K562 (cell line): ENCODE data around the gene PSMA7. TPM values are rescaled to one million over a fixed set of nuclear protein-coding genes. Genes with fewer than 3 reads are reported as not detected.

Source experiments
- ATAC-seq: fragments of 200-7000 bp; cut with Tn5 transposase; 3 replicates; pipeline ENCODE4 v1.9.1; 2020; ENCODE audit warnings: moderate library complexity
- BruUV-seq: library from RNA; stranded (reverse); fragments of 400-500 nt; replicated peaks from 2 replicates; lab custom pipeline; 2021; lab: Mats Ljungman, UMichigan
- CTCF ChIA-PET: fragments of 300-600 bp; formaldehyde crosslinking; extraction: SDS; loops from one replicate; lab custom pipeline; 2021; ENCODE audit warnings: low intra/inter-chr PET ratio; lab: Yijun Ruan, JAX
- POLR2A ChIA-PET: fragments of 300-600, 350-650 bp; sonication (Branson Sonifier 250); formaldehyde crosslinking; extraction: SDS; loops from one replicate; lab custom pipeline; 2021; ENCODE audit warnings: antibody characterized with exemption, inconsistent platforms; lab: Yijun Ruan, JAX
- DNase-seq, 4 experiments: peaks; one replicate each; pipeline versions ENCODE4 v3.0.0 to v3.0.0-alpha.2; 2011 to 2018; ENCODE audit warnings: low spot score in 3 of 4, mixed read lengths in 3 of 4; ENCODE audit errors: extremely low read depth in 1 of 4
- FAIRE-seq: peaks from 2 replicates; lab custom pipeline; 2011; peaks lifted over from hg19 to GRCh38; lab: Jason Lieb, UNC
- H2AFZ ChIP-seq: 2 replicates; pipeline ENCODE4 v1.6.0; 2011; ENCODE audit warnings: low read depth, low read length, control low read depth, inconsistent platforms
- H3K27ac ChIP-seq: fragments of 200-600 bp; 3 replicates; pipeline ENCODE4 v1.8.0; 2011; ENCODE audit warnings: low read depth, mild to moderate bottlenecking, control low read depth, inconsistent platforms, low read length, moderate library complexity, mixed read lengths; ENCODE audit errors: extremely low read depth
- H3K27me3 ChIP-seq, 2 experiments: fragments of 300-600 bp in 1 of 2; 2 replicates in 1 of 2; 3 replicates in 1 of 2; pipeline versions ENCODE4 v1.6.0 to v1.8.0; 2011; ENCODE audit warnings: inconsistent platforms in 2 of 2, low read length in 2 of 2, mild to moderate bottlenecking in 1 of 2, mixed read lengths in 1 of 2, moderate library complexity in 1 of 2; ENCODE audit not compliant: control insufficient read depth in 2 of 2, insufficient read depth in 2 of 2
- H3K36me3 ChIP-seq: fragments of 300-600 bp; 3 replicates; pipeline ENCODE4 v1.8.0; 2011; ENCODE audit warnings: mild to moderate bottlenecking, low read length, inconsistent platforms; ENCODE audit not compliant: control insufficient read depth, insufficient read depth
- H3K4me1 ChIP-seq, 2 experiments: fragments of 200-600 bp in 1 of 2; replicated peaks in 1 of 2; 2 replicates in 1 of 2; 3 replicates in 1 of 2; pipeline versions ENCODE4 v1.5.1 to v1.8.0; 2011; ENCODE audit warnings: inconsistent platforms in 2 of 2, low read length in 2 of 2, mild to moderate bottlenecking in 1 of 2, mixed read lengths in 1 of 2, moderate library complexity in 1 of 2; ENCODE audit not compliant: control insufficient read depth in 2 of 2, insufficient read depth in 2 of 2
- H3K4me2 ChIP-seq: 2 replicates; pipeline ENCODE4 v1.6.1; 2011; ENCODE audit warnings: low read length, control low read depth, inconsistent platforms, mixed read lengths; ENCODE audit not compliant: insufficient read depth
- H3K4me3 ChIP-seq: fragments of 200-600 bp; sonication (generic), shearing (Covaris generic); 2 replicates; pipeline ENCODE4 v1.5.1; 2016; ENCODE audit warnings: control low read depth, inconsistent platforms
- H3K79me2 ChIP-seq: fragments of 200-600 bp; 3 replicates; pipeline ENCODE4 v1.8.0; 2011; ENCODE audit warnings: low read length, inconsistent platforms; ENCODE audit not compliant: control insufficient read depth, insufficient read depth
- H3K9ac ChIP-seq, 2 experiments: 2 replicates each; pipeline versions ENCODE4 v1.6.0 to v1.6.1; 2011; ENCODE audit warnings: low read depth in 2 of 2, low read length in 2 of 2, control low read depth in 1 of 2, inconsistent platforms in 1 of 2, mild to moderate bottlenecking in 1 of 2, mixed read lengths in 1 of 2; ENCODE audit not compliant: insufficient read depth in 1 of 2
- H3K9me1 ChIP-seq: one replicate; pipeline ENCODE4 v1.6.0; 2011; ENCODE audit warnings: inconsistent platforms, mild to moderate bottlenecking, low read length, moderate library complexity; ENCODE audit not compliant: control insufficient read depth, insufficient read depth
- H3K9me3 ChIP-seq: replicated peaks from 2 replicates; pipeline ENCODE4 v1.5.1; 2011; ENCODE audit warnings: low read depth, low read length, inconsistent platforms; ENCODE audit not compliant: control insufficient read depth, insufficient read depth
- H4K20me1 ChIP-seq: replicated peaks from 2 replicates; pipeline ENCODE4 v1.6.1; 2011; ENCODE audit warnings: low read length, inconsistent platforms, mixed read lengths; ENCODE audit not compliant: control insufficient read depth, insufficient read depth
- BRCA1 ChIP-seq, 2 experiments: fragments of 450-650 bp in 1 of 2; sonication (generic) in 1 of 2; formaldehyde crosslinking in 1 of 2; IDR thresholded peaks; 2 replicates each; pipeline versions ENCODE4 v1.5.0 to v1.6.1; 2017 to 2020; ENCODE audit warnings: mild to moderate bottlenecking in 1 of 2, missing genetic modification reagents in 1 of 2
- HDAC6 ChIP-seq: IDR thresholded peaks from 2 replicates; pipeline ENCODE4 v1.6.1; 2012; ENCODE audit warnings: low read depth, mild to moderate bottlenecking, control low read depth, inconsistent platforms, low read length, moderate library complexity
- RB1 ChIP-seq: fragments of 450-650 bp; IDR thresholded peaks from 2 replicates; pipeline ENCODE4 v1.6.1; 2017; ENCODE audit warnings: low read depth, mild to moderate bottlenecking
- RBFOX2 ChIP-seq: fragments of 200-400 bp; formaldehyde crosslinking; IDR thresholded peaks from 2 replicates; pipeline ENCODE4 v1.6.1; 2017; ENCODE audit warnings: low read depth, mild to moderate bottlenecking, low read length, moderate library complexity
- ZFX ChIP-seq: sonication (generic); formaldehyde crosslinking; IDR thresholded peaks from 2 replicates; pipeline ENCODE4 v1.8.0; 2022; ENCODE audit warnings: mild to moderate bottlenecking, missing genetic modification reagents, moderate library complexity
- ZNF398 ChIP-seq: fragments of 250-450 bp; sonication (Bioruptor Pico); IDR thresholded peaks from 2 replicates; pipeline ENCODE4 v1.8.0; 2021; ENCODE audit warnings: moderate library complexity, mild to moderate bottlenecking, inconsistent platforms
- WGBS: fragments of 100-300 bp; shearing (Covaris generic); methylation state at CpG from one replicate; pipeline ENCODE4 v1.1.6; 2016; ENCODE audit warnings: low coverage, mixed read lengths; ENCODE audit not compliant: insufficient coverage; ENCODE audit errors: missing lambda C conversion rate; 5-methylcytosine and 5-hydroxymethylcytosine counted together
- in situ Hi-C: fragments of 300-500 bp; cut with MboI; formaldehyde crosslinking; loops from 4 replicates; pipeline ENCODE4 v1.15.0; 2018; ENCODE audit warnings: inconsistent platforms, mixed read lengths
- intact Hi-C: fragments of 100-400 bp; cut with micrococcal nuclease; formaldehyde crosslinking; loops from 2 replicates; pipeline ENCODE4 v1.14.2; 2022
- polyA plus RNA-seq, 8 experiments: library from polyadenylated mRNA; depleted of rRNA in 4 of 8; stranded (reverse) in 5 of 8; unstranded in 3 of 8; fragments of >200 nt; fragmentation: Nextera tagmentation in 2 of 8; fragmentation: Illumina TruSeq in 1 of 8; extraction: Ambion mirVana in 2 of 8; extraction: Trizol in 1 of 8; gene quantifications; 2 replicates each; pipeline versions ENCODE4 v1.2.1 to v1.2.3, GENCODE V29; 2011 to 2014; ENCODE audit warnings: inconsistent platforms in 1 of 8, missing spikeins in 1 of 8
- total RNA-seq, 7 experiments: library from RNA; depleted of rRNA in 6 of 7; stranded (reverse); fragments of >200 nt in 6 of 7; fragmentation: Illumina TruSeq in 2 of 7; extraction: Trizol in 2 of 7; gene quantifications; 2 replicates each; pipeline versions ENCODE4 v1.2.1 to v1.2.3, GENCODE V29; 2011 to 2021; ENCODE audit warnings: low replicate concordance in 1 of 7

Gene PSMA7
- total and polyA plus RNA-seq, 9 of the 15 experiments (the other 6 are each of a cell fraction or from before 2014, with no cell fraction given) = 257 to 510 (median 393) TPM

DNA sequence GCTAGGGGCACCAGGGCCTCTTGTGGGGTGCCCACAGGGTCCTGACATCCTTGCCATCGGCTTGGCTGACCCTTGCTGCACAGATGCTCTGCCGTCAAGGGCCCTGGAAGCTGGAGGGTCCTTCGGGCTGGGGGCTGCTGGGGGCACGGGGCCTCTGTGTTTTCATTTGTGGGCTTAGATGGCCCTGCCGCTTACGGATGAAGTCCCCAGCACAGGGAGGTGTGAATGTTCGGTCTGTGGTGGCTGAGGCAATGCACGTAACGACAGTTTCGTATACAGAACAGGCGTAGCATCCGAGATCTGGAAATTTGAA is 14.8 kb upstream of the PSMA7 start:
- no peak for ATAC-seq
- peaks cover 61% of the 10 kb centered on the region for H3K79me2 ChIP-seq
- no peak overlapping the region for H3K4me3 ChIP-seq
- intact Hi-C loops = loop anchor here (5.0 kb wide), 1 partner anchor 146 kb away; no protein-coding TSS in a partner anchor
- TF ChIP-seq ZFX = no peak
- no peak for TF ChIP-seq HDAC6
- no peak for TF ChIP-seq RBFOX2
- no peak for TF ChIP-seq RB1
- TF ChIP-seq BRCA1 (IDR thresholded peaks at IDR 0.05) = no peak
- no peak for TF ChIP-seq BRCA1 (CRISPR knock-in tag; IDR thresholded peaks at IDR 0.05)
- TF ChIP-seq ZNF398 (CRISPR knock-in tag) = no peak
- TF ChIP-seq, all 486 proteins: peak for 0
- CTCF ChIA-PET = interaction anchor here (0.6 to 3.3 kb wide), 2 partner anchors 33 to 147 kb away, joined by 3 to 12 read pairs; no protein-coding TSS in a partner anchor
- Histone ChIP-seq H3K36me3 (peaks cover 93% of the 10 kb centered on the region; the same call in 2 of the 3 replicates), H3K27me3 (no peaks in the 10 kb centered on the region), H4K20me1 (peaks cover 18% of the 10 kb centered on the region), H3K4me2 (no peak overlapping the region), H3K4me1 (peaks cover 2 to 42% of the 10 kb centered on the region in 2 experiments; a peak in 3 of 5 replicates), H3K9me1 (peaks cover 5% of the 10 kb centered on the region), H3K9me3 (no peaks in the 10 kb centered on the region), H3K27ac (no peak overlapping the region), H3K9ac (no peak overlapping the region), H2AFZ (no peak overlapping the region)
- FAIRE-seq (no peak), DNase-seq (no peak)
- 98% methylated on average over 12 of the region's 12 CpGs for WGBS
- POLR2A ChIA-PET = no interaction called here
- no TSS peak for BruUV-seq
- in situ Hi-C loops = no loop called here
